Fibroblast of lung (primary cell): ENCODE data around the gene PLAA. TPM values are rescaled to one million over a fixed set of nuclear protein-coding genes. Genes with fewer than 3 reads are reported as not detected.

ENCODE experiments used
- DNase-seq, 2 donors: peaks; one replicate each; pipeline versions ENCODE4 v3.0.0 to v3.0.0-alpha.2; 2010; ENCODE audit warnings: low read depth in 2 of 2
- H2AFZ ChIP-seq: 2 replicates; pipeline ENCODE4 v1.5.1; 2012; ENCODE audit warnings: low read length, control low read depth, inconsistent platforms
- H3K27ac ChIP-seq: 2 replicates; pipeline ENCODE4 v1.5.1; 2011; ENCODE audit warnings: low read length, control low read depth; ENCODE audit not compliant: insufficient read depth
- H3K27me3 ChIP-seq: 2 replicates; pipeline ENCODE4 v1.5.1; 2011; ENCODE audit warnings: mild to moderate bottlenecking, low read length; ENCODE audit not compliant: control insufficient read depth, insufficient read depth
- H3K36me3 ChIP-seq: 2 replicates; pipeline ENCODE4 v1.5.1; 2011; ENCODE audit warnings: low read length; ENCODE audit not compliant: control insufficient read depth, insufficient read depth
- H3K4me1 ChIP-seq: 2 replicates; pipeline ENCODE4 v1.5.1; 2011; ENCODE audit warnings: low read length; ENCODE audit not compliant: control insufficient read depth, insufficient read depth; ENCODE audit errors: extremely low read depth
- H3K4me2 ChIP-seq: 2 replicates; pipeline ENCODE4 v1.5.1; 2011; ENCODE audit warnings: low read length, control low read depth; ENCODE audit not compliant: insufficient read depth; ENCODE audit errors: extremely low read depth
- H3K4me3 ChIP-seq, 4 experiments: fragments of 200-600 bp in 1 of 4; sonication (generic) in 1 of 4; replicated peaks in 1 of 4; 2 replicates each; pipeline ENCODE4 v1.5.1; 2011 to 2016; ENCODE audit warnings: low read length in 4 of 4, low read depth in 3 of 4, mild to moderate bottlenecking in 3 of 4, control low read depth in 2 of 4, inconsistent platforms in 1 of 4, mixed read lengths in 1 of 4; ENCODE audit not compliant: insufficient read depth in 1 of 4; ENCODE audit errors: control extremely low read depth in 1 of 4
- H3K79me2 ChIP-seq: 2 replicates; pipeline ENCODE4 v1.5.1; 2012; ENCODE audit warnings: mild to moderate bottlenecking, low read length, inconsistent platforms; ENCODE audit not compliant: control insufficient read depth, insufficient read depth
- H3K9ac ChIP-seq: 2 replicates; pipeline ENCODE4 v1.5.1; 2011; ENCODE audit warnings: mild to moderate bottlenecking, low read length, control low read depth; ENCODE audit not compliant: insufficient read depth
- H3K9me3 ChIP-seq: 2 replicates; pipeline ENCODE4 v1.5.1; 2012; ENCODE audit warnings: low read depth, low read length; ENCODE audit not compliant: control insufficient read depth, insufficient read depth
- H4K20me1 ChIP-seq: 2 replicates; pipeline ENCODE4 v1.5.1; 2011; ENCODE audit warnings: low read length; ENCODE audit not compliant: control insufficient read depth, insufficient read depth; ENCODE audit errors: extremely low read depth
- EZH2 ChIP-seq: IDR thresholded peaks from 2 replicates; pipeline ENCODE4 v1.5.1; 2012; ENCODE audit warnings: low read length, control low read depth, mild to moderate bottlenecking; ENCODE audit errors: missing control alignments
- polyA plus RNA-seq, 2 donors: library from polyadenylated mRNA; depleted of rRNA in 1 of 2; stranded (reverse) in 1 of 2; unstranded in 1 of 2; fragments of >200 nt; gene quantifications; 2 replicates each; pipeline ENCODE4 v1.2.1, GENCODE V29; 2011 to 2012; ENCODE audit warnings: missing spikeins in 1 of 2
- total RNA-seq: library from RNA; depleted of rRNA; stranded (reverse); fragments of >200 nt; gene quantifications from 2 replicates; pipeline ENCODE4 v1.2.1, GENCODE V29; 2014
- TF ChIP-seq, protein P1 (sequence below), 2 donors: IDR thresholded peaks in 1 of 2; conservative IDR thresholded peaks in 1 of 2; 1 replicate in 1 of 2; 2 replicates in 1 of 2; pipeline ENCODE4 v1.5.1; 2011 to 2012; ENCODE audit warnings: low read length in 2 of 2, control low read depth in 1 of 2, inconsistent platforms in 1 of 2, low read depth in 1 of 2, mild to moderate bottlenecking in 1 of 2

PLAA gene
- total and polyA plus RNA-seq, 2 donors (not counting 1 experiment from before 2014, with no cell fraction given), result 29.2 to 38.1 TPM

- peak in 1 of 2 donors; percentile 17 for DNase-seq
- H3K9ac ChIP-seq, result peak overlapping the region; percentile 59
- H4K20me1 ChIP-seq, result no peaks in the 10 kb centered on the region
- no peaks in the 10 kb centered on the region for H3K27me3 ChIP-seq
- no peak for TF ChIP-seq EZH2
- TF ChIP-seq, protein P1, sequence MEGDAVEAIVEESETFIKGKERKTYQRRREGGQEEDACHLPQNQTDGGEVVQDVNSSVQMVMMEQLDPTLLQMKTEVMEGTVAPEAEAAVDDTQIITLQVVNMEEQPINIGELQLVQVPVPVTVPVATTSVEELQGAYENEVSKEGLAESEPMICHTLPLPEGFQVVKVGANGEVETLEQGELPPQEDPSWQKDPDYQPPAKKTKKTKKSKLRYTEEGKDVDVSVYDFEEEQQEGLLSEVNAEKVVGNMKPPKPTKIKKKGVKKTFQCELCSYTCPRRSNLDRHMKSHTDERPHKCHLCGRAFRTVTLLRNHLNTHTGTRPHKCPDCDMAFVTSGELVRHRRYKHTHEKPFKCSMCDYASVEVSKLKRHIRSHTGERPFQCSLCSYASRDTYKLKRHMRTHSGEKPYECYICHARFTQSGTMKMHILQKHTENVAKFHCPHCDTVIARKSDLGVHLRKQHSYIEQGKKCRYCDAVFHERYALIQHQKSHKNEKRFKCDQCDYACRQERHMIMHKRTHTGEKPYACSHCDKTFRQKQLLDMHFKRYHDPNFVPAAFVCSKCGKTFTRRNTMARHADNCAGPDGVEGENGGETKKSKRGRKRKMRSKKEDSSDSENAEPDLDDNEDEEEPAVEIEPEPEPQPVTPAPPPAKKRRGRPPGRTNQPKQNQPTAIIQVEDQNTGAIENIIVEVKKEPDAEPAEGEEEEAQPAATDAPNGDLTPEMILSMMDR (conservative IDR thresholded peaks at IDR 0.05 in 1 of 2, IDR thresholded peaks at IDR 0.05 in 1 of 2; ENCODE audit: low read depth in 1 of 2, low read length in 2 of 2), result no peak
- peak overlapping the region; percentile 88 for H3K4me2 ChIP-seq
- H3K9me3 ChIP-seq, result no peaks in the 10 kb centered on the region
- H3K36me3 ChIP-seq, result no peaks in the 10 kb centered on the region
- peak overlapping the region; percentile 42 to 88 (median 78) for H3K4me3 ChIP-seq
- no peaks in the 10 kb centered on the region for H3K79me2 ChIP-seq
- H3K27ac ChIP-seq, result peak overlapping the region; percentile 80
- peak overlapping the region; percentile 86 for H2AFZ ChIP-seq
- no peaks in the 10 kb centered on the region for H3K4me1 ChIP-seq
These were observed 8.3 kb upstream of the PLAA start for GRCh38 chr9:26955222-26955903.

- Histone ChIP-seq H3K4me2 (no peak overlapping the region), H3K4me3 (no peak overlapping the region), H3K27ac (no peak overlapping the region), H3K79me2 (no peaks in the 10 kb centered on the region), H3K4me1 (no peaks in the 10 kb centered on the region), H2AFZ (no peak overlapping the region), H3K36me3 (no peaks in the 10 kb centered on the region), H4K20me1 (no peaks in the 10 kb centered on the region), H3K9me3 (no peaks in the 10 kb centered on the region), H3K9ac (no peak overlapping the region), H3K27me3 (no peaks in the 10 kb centered on the region)
- DNase-seq, result peak in 1 of 2 donors; percentile 24
- TF ChIP-seq, protein P1 (conservative IDR thresholded peaks at IDR 0.05 in 1 of 2, IDR thresholded peaks at IDR 0.05 in 1 of 2; ENCODE audit: low read depth in 1 of 2, low read length in 2 of 2), result no peak
- TF ChIP-seq EZH2, result no peak
These were observed 7.0 kb upstream of the PLAA start for GRCh38 chr9:26954050-26954508.

DNA sequence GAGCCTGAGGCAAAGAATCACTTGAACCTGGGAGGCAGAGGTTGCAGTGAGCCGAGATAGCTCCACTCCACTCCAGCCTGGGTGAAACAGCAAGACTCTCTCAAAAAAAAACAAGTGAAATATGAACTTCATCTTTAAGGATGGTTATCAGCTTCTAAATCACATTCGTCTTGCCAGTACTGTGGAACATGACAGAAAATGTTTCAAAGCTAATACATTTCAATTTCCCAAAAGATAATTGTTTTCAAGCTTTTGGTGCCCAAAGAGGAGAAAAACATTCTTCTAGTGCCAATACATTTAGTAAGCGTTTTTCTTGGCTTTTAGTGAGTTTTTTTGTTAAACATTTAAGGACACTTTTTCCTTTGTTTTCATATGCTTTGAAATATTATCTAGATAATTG lies 4.8 kb upstream of the PLAA start:
- H3K79me2 ChIP-seq, result peaks cover 2% of the 10 kb centered on the region
- no peaks in the 10 kb centered on the region for H4K20me1 ChIP-seq
- H3K4me3 ChIP-seq, result no peak overlapping the region
- H3K4me2 ChIP-seq, result no peak overlapping the region
- H3K9ac ChIP-seq, result no peak overlapping the region
- no peaks in the 10 kb centered on the region for H3K36me3 ChIP-seq
- no peaks in the 10 kb centered on the region for H3K9me3 ChIP-seq
- H2AFZ ChIP-seq, result no peak overlapping the region
- no peaks in the 10 kb centered on the region for H3K4me1 ChIP-seq
- no peak overlapping the region for H3K27ac ChIP-seq
- no peak for DNase-seq
- TF ChIP-seq, protein P1 (conservative IDR thresholded peaks at IDR 0.05 in 1 of 2, IDR thresholded peaks at IDR 0.05 in 1 of 2; ENCODE audit: low read depth in 1 of 2, low read length in 2 of 2), result no peak
- no peak for TF ChIP-seq EZH2
- H3K27me3 ChIP-seq, result no peaks in the 10 kb centered on the region
